KMS-11 (cell line): ENCODE results near the gene IGSF9.

Source experiments
- H2AFZ ChIP-seq: fragments of 200-600 bp; sonication (generic); 2 replicates; pipeline ENCODE4 v1.6.1; 2016; ENCODE audit warnings: antibody characterized with exemption, mixed run types, low read depth
- H3K27ac ChIP-seq: fragments of 200-600 bp; sonication (generic); 2 replicates; pipeline ENCODE4 v1.6.1; 2016; ENCODE audit warnings: mild to moderate bottlenecking, mixed run types
- H3K27me3 ChIP-seq: fragments of 200-600 bp; sonication (generic); 2 replicates; pipeline ENCODE4 v1.6.1; 2017; ENCODE audit warnings: mild to moderate bottlenecking, low read depth, mixed run types, moderate library complexity; ENCODE audit not compliant: insufficient read depth
- H3K36me3 ChIP-seq: fragments of 200-600 bp; sonication (generic); 2 replicates; pipeline ENCODE4 v1.6.1; 2017; ENCODE audit warnings: mild to moderate bottlenecking, mixed run types; ENCODE audit not compliant: insufficient read depth
- H3K4me1 ChIP-seq: fragments of 200-600 bp; sonication (generic); 2 replicates; pipeline ENCODE4 v1.6.1; 2016; ENCODE audit warnings: mild to moderate bottlenecking, low read depth, mixed run types; ENCODE audit not compliant: poor library complexity, severe bottlenecking
- H3K4me2 ChIP-seq: fragments of 200-600 bp; sonication (generic); 2 replicates; pipeline ENCODE4 v1.7.0; 2016; ENCODE audit warnings: mild to moderate bottlenecking, mixed run types
- H3K4me3 ChIP-seq: fragments of 200-600 bp; sonication (generic); IDR thresholded peaks from 2 replicates; pipeline ENCODE4 v1.6.1; 2017; ENCODE audit warnings: low read depth, low read length, mixed read lengths; ENCODE audit not compliant: insufficient read depth
- H3K79me2 ChIP-seq: fragments of 200-600 bp; sonication (generic); 2 replicates; pipeline ENCODE4 v1.6.1; 2016; ENCODE audit warnings: low read depth, mixed run types; ENCODE audit not compliant: insufficient read depth
- H3K9ac ChIP-seq: fragments of 200-600 bp; sonication (generic); 2 replicates; pipeline ENCODE4 v1.6.1; 2016; ENCODE audit warnings: mild to moderate bottlenecking, mixed run types
- H4K20me1 ChIP-seq: fragments of 200-600 bp; sonication (generic); 2 replicates; pipeline ENCODE4 v1.6.1; 2016; ENCODE audit warnings: mild to moderate bottlenecking, mixed run types; ENCODE audit not compliant: insufficient read depth
- CTCF ChIP-seq: fragments of 200-600 bp; sonication (generic); conservative IDR thresholded peaks from 2 replicates; pipeline ENCODE4 v1.6.1; 2017; ENCODE audit warnings: low read depth, mild to moderate bottlenecking, antibody characterized with exemption, low read length, moderate library complexity, mixed read lengths

Gene IGSF9

DNA sequence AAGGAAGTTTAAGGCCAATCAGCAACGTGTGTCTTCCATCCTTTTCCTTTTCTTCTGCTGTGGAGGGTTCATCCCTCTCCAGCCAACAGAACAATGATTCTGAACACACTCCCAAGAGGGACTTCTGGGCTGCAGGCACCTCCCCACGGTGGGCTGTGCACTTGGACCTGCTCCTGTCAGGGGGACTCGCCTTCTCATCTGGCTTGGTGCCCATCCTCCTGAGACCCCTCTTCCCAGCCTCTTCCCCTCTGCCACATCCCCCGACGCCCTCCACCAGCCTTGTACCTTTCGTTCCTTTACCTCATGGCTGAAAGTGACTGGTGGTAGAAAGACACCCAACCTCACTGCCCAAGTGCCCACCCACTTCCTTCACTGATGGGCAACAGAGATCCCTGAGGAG is 34.7 kb upstream of the IGSF9 start:
- no peak for TF ChIP-seq CTCF
- no peaks in the 10 kb centered on the region for H4K20me1 ChIP-seq
- no peaks in the 10 kb centered on the region for H3K27me3 ChIP-seq
- no peak overlapping the region for H3K4me2 ChIP-seq
- no peaks in the 10 kb centered on the region for H3K4me1 ChIP-seq
- H3K4me3 ChIP-seq = no peak overlapping the region
- no peak overlapping the region for H3K9ac ChIP-seq
- no peak overlapping the region for H3K27ac ChIP-seq
- H2AFZ ChIP-seq = no peak overlapping the region
- H3K36me3 ChIP-seq = no peaks in the 10 kb centered on the region
- no peaks in the 10 kb centered on the region for H3K79me2 ChIP-seq

- H2AFZ ChIP-seq = no peak overlapping the region
- H3K9ac ChIP-seq = no peak overlapping the region
- no peaks in the 10 kb centered on the region for H3K4me1 ChIP-seq
- no peak overlapping the region for H3K4me3 ChIP-seq
- no peaks in the 10 kb centered on the region for H4K20me1 ChIP-seq
- no peaks in the 10 kb centered on the region for H3K36me3 ChIP-seq
- no peaks in the 10 kb centered on the region for H3K79me2 ChIP-seq
- H3K4me2 ChIP-seq = no peak overlapping the region
- TF ChIP-seq CTCF = no peak
- no peaks in the 10 kb centered on the region for H3K27me3 ChIP-seq
- no peak overlapping the region for H3K27ac ChIP-seq
Measured at GRCh38 chr1:159979257-159979656, 33.8 kb upstream of the IGSF9 start.

- TF ChIP-seq CTCF = no peak
- Histone ChIP-seq H4K20me1 (no peaks in the 10 kb centered on the region), H3K27me3 (no peaks in the 10 kb centered on the region), H3K4me3 (no peak overlapping the region), H3K4me1 (no peaks in the 10 kb centered on the region), H3K4me2 (no peak overlapping the region), H3K27ac (no peak overlapping the region), H3K36me3 (no peaks in the 10 kb centered on the region), H3K9ac (no peak overlapping the region), H3K79me2 (no peaks in the 10 kb centered on the region), H2AFZ (no peak overlapping the region)
Measured at GRCh38 chr1:159978107-159978398, 32.6 kb upstream of the IGSF9 start.

DNA sequence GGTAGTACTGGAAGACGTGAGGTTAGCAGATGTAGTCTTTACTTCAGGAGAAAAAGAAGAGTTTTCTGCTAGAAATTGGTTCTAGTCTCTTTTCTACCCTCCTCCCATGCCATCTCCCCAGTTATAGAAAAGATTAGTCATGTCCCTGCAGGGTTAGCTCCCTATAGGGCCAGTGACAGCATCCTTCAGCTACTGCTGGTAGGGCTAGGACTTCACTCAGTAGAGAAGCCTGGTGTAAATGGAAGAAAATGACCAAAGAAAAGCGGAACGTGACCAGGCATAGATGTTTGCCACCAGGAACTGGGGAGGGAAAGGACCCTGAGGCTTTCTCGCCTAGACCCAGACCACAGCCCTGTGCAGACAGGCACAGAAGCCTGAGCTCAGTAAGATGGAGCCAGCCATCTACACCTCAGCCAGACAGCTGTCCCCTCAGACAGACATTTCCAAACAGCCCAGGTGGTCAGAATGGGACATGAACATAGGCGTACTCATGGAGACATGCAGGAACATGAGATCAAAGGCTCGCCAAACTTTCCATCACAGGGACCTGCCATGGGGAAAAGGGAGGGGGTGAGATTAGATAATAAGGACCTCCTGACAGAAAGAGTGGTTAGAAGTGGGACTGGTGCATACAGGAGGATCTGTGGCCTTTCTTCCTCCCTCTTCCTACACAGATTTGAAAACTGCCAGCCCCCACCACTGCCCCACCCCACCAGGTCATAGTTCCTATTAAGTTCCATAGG is 32.1 kb upstream of the IGSF9 start:
- Histone ChIP-seq H3K27ac (no peak overlapping the region), H3K4me2 (no peak overlapping the region), H3K27me3 (no peaks in the 10 kb centered on the region), H3K4me1 (no peaks in the 10 kb centered on the region), H3K9ac (no peak overlapping the region), H3K36me3 (no peaks in the 10 kb centered on the region), H3K4me3 (no peak overlapping the region), H2AFZ (no peak overlapping the region), H3K79me2 (no peaks in the 10 kb centered on the region), H4K20me1 (no peaks in the 10 kb centered on the region)
- TF ChIP-seq CTCF = no peak
